ENCODE data around the gene PRSS56. TPM values are rescaled to one million over a fixed set of nuclear protein-coding genes. Genes with fewer than 3 reads are reported as not detected.
A peak's percentile ranks its signal among the peaks of the same experiment; 100 is the strongest.
"Not testable (repeated sequence)": the region's sequence is repeated elsewhere in the genome, so short reads cannot be mapped to it uniquely, and the experiment has no call there.

PRSS56 gene
- polyA plus RNA-seq, 1 donor, result 3.4 TPM

DNA sequence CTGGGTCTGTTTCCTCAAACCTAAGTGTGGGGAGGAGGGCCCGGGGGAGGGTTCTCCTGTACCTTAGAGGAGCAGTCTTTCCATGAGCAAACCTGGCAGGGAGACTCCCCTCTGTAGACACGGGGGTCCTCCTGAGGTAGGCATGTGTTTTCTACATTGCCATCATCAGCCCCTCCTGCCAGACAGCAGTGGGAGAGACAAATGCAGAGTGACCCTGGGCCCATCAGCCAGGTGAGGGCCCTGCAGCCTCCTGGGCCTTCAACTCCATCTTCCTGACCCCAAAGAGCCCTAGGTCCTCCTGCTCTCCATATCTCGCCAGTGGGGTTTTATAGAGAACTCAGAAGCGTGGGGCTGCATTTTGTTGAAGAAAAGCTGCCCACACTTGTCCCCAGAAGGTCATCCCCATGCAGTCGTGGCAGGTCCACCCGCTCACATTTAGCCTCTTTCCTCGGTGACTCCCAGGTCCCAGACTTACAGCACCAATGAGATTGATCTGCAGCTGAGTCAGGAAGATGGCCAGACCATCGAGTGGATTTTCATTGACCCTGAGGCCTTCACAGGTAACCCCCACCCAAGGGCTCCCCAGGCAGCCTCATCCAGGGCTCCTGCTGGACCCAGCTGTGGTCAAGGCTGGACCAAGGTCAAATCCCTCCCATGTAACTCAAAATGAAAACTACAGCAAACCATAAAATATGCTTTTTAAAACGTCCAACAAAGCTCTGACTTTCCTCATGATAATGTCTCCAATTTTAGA, 21.9 kb downstream of the PRSS56 start:
- DNase-seq (ENCODE audit: low read depth), result no peak

DNA sequence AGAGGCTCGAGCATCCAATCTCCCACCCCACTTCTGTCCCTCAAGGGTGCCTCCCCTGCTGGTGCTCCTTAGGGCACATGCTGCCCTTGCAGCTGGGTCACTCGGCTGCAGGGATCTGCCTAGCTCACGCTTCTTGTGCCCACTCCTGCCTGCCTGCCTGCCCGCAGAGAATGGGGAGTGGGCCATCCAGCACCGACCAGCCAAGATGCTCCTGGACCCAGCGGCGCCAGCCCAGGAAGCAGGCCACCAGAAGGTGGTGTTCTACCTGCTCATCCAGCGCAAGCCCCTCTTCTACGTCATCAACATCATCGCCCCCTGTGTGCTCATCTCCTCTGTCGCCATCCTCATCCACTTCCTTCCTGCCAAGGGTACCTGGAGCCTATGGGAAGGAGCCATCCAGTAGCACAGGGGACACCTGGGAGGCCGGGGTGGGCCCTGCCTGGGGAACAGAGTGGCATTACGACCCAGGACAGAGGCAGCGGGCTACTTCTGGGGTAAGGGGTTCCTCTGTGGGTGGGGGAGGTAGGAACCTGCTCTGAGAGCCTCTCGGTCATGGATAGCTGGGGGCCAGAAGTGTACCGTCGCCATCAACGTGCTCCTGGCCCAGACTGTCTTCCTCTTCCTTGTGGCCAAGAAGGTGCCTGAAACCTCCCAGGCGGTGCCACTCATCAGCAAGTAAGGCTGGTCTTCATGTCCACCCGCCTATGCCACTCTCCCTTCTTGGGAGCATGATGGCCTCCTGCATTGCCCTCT, 22.7 kb downstream of the PRSS56 start:
- DNase-seq (ENCODE audit: low read depth), result no peak

DNA sequence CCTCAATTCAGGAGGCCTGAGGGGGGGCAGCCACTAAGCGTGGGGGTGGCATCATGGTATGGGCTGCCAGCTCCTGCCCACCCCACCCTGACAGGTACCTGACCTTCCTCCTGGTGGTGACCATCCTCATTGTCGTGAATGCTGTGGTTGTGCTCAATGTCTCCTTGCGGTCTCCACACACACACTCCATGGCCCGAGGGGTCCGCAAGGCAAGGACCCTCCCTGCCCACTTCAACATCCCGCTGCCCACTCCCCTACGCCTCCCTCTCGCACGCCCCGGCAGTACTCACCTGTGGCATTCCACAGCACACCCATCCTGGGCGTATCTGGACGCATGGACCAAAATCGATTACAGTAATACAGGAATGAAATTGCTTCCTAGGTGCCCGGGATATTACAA, 23.3 kb downstream of the PRSS56 start:
- no peak for DNase-seq (ENCODE audit: low read depth)

DNA sequence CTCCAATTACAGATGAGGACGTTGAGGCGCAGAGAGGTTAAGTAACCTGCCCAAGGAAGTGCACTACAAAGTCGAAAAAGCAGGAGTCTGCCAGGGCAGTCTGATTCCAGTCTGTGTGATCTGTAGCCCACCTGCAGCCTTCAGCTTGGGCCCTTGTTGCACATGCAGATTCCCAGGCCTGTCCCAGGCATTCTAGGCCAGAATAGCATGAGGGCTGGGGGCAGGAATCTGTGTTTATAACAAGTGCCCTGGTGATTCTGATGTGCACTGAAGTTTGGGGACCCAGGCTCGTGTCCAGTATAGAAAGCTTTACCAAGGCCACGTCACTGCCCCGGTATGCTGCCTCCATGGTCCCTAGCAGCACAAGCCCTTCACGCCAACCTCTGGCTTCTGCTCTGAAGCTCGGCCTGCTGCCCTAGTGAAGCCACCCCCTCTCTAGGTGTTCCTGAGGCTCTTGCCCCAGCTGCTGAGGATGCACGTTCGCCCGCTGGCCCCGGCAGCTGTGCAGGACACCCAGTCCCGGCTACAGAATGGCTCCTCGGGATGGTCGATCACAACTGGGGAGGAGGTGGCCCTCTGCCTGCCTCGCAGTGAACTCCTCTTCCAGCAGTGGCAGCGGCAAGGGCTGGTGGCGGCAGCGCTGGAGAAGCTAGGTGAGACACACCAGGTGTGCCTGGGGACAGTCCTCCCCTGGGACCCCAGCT, 23.9 kb downstream of the PRSS56 start:
- no peak for DNase-seq (ENCODE audit: low read depth)

DNA sequence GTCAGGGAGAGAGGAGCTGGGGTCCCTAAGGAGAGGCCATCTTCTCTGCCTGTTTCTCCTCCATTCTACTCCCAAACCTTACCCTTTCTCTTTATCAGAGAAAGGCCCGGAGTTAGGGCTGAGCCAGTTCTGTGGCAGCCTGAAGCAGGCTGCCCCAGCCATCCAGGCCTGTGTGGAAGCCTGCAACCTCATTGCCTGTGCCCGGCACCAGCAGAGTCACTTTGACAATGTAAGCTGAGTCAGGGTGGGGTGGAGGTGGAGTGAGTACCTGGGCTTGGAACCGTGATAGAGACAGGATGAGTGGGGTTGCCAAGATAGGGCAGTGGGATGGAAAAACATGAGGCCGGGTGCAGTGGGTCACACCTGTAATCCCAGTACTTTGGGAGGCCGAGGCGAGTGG, 24.5 kb downstream of the PRSS56 start:
- no peak for DNase-seq (ENCODE audit: low read depth)

DNA sequence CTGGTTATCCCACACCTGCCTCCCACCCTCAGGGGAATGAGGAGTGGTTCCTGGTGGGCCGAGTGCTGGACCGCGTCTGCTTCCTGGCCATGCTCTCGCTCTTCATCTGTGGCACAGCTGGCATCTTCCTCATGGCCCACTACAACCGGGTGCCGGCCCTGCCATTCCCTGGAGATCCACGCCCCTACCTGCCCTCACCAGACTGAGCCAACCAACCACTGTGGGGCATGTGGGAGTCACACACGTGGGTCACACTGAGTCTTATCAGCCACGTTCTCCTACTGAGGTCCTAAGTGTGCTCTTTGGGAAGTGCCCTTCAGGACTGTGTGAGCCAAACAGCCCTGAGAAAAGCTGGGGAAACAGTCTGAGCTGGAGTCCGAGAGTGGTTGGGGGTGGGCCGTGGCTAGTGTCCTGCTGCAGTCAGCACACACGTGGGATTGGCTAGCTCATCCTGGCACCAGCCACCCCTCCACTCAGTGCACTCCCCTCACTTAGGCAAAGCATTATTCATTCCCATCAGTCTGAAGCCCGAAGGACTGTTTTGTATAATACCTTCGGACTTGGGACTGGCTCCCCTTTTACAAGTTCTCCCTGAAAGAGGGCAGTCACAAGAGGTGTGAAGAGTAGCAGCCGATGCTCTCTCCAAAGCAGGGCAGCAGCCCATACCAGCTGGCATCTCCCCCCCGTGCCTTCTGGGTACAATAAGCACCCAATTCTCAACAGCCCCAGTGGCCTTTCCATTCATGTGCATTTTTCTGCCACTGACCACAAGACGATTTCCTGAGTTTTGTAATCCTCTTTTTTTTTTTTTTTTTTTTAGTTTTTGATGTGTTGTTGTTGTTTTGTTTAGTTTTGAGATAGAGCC, 25.6 kb downstream of the PRSS56 start:
- DNase-seq (ENCODE audit: low read depth), result no peak

DNA sequence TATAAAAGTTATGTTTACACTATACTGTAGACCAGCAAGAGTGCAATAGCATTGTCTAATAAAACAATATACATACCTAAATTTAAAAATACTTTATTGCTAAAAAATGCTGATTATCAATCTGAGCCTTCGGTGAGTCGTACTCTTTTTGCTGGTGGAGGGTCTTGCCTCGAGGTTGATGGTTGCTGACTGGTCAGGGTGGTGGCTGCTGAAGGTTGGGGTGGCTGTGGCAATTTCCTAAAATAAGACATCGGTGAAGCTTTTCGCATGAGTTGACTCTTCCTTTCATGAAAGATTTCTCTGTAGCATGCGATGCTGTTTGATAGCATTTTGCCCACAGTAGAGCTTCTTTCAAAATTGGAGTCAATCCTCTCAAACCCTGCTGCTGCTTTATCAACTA, 27.8 kb downstream of the PRSS56 start:
- DNase-seq (ENCODE audit: low read depth), result no peak

DNA sequence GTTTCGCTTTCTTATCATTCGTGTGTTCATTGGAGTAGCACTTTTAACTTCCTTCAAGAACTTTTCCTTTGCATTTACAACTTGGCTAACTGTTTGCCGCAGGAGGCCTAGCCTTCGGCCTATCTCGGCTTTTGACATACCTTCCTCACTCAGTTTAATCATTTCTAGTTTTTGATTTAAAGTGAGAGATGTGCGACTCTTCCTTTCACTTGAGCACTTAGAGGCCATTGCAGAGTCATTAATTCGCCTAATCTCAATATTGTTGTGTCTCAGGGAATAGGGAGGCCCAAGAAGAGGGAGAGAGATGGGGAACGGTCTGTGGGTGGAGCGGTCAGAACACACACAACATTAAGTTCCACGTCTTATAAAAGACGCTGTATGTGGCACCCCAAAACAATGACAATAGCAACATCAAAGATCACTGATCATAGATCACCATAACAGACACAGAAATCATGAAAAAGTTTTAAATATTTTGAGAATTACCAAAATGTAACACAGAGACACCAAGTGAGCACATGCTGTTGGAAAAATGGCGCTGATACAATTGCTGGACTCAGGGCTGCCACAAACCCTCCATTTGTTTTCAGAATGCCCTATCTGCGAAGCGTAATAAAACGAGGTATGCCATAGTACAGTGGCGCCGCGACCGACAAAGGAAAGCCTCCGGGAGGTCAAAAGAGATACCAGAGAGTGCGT, 29.6 kb downstream of the PRSS56 start:
- DNase-seq (ENCODE audit: low read depth), result no peak

DNA sequence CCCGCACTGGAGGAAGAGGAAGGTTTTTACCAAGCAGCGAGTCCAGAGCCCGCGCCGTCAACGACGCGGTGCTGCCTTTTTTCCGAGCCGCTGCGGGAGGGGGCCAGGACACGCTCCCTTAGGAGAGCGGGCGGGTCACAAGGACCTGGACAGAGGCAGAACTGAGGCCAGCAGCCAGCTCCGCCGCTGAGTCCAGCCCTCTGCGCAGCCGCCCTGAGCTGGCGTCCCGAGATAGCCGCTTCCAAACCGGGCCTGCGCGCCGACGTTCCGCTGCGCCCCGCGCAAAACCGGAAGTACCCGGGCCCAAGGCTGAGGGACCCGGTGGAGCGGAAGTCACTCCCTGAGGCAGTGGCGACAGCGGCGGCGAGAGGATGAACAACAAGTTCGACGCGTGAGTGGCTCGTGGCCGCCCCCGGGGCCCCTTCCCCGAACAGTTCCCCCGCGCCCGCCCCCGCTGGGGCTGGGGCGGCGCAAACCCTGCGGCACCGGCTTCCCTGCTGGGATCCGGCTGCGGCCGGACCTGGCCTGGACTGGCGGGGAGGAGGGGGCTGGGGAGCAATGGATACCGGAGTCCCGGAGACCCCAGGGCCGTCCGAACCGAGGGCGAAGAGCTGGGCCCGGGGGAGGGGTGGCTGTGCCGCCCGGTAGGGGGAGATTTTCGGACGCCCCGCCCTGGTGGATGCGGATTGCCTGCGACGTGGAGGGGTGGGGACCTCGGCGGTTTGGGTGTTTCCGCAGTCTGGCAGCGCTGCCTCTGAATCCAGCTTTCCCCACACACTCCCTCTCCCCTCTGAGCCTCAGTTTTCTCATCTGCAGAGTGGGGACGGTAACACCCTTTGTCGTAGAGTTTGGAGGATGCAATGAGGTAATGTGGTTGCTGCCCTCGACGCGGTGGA, 30.4 kb downstream of the PRSS56 start, which contains the start of the genes EIF4E2 and TIGD1:
Gene EIF4E2 (plus strand): TSS at position 336 of the 896 bp plus-strand sequence. CDS start 36 bp downstream, at position 372.
Gene TIGD1 (minus strand): TSS at position 204 of the 896 bp plus-strand sequence. CDS start 675 bp downstream, outside the sequence.
- DNase-seq (ENCODE audit: low read depth), result peak; percentile 85

DNA sequence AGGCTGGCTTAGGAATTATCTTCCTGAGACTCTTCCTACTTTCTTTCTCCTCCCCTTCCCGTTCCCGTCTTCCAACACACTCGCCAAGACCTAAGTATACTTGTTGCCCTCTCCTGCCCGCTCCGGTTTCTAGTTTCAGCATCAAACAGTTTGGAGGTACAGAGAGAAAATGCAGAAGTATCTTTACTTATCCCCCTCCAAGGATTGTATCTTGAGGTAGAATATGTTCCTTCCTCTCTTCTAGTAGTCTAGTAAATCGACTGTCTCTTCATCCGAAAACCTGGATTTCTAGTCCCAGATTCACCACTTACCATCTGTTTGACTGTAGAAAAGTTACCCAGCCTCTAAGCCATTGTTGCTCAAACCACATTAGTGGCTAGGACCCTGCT, 31.1 kb downstream of the PRSS56 start:
- no peak for DNase-seq (ENCODE audit: low read depth)

DNA sequence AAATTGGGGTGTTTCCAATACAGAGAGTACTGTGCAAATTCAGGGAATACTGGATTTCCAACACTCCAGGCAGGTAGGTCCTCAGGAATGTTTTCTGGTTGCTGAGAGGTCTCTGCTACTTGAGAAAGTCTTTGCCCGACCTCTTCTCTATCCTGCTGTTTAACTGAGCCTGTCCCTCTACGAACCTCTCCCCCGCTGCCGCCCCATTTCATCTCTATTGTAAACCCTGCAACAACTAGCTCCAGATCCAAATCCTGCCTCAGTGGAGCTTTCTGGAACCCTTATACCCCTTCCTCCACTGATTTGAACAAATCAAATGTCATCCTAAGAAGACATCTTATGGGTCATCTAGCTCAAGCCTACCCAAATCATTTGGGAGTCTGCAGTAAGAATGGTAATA, 31.6 kb downstream of the PRSS56 start:
- DNase-seq (ENCODE audit: low read depth), result no peak

DNA sequence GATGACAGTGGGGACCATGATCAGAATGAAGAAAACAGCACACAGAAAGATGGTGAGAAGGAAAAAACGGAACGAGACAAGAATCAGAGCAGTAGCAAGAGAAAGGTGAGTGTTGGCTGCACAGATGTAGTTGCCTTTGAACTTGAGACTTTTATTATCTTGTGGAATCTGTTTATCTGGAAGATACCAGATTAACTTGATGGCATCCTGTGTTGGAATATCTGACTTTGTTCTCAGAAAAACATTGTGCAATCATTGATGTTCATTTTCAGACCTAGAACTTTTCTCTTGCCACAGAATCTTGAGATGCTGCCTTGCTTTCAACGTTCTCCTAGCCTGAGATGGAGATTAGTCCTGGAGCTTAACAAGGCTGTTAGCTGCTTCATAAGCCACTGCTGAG, 36.2 kb downstream of the PRSS56 start:
- DNase-seq (ENCODE audit: low read depth), result no peak

DNA sequence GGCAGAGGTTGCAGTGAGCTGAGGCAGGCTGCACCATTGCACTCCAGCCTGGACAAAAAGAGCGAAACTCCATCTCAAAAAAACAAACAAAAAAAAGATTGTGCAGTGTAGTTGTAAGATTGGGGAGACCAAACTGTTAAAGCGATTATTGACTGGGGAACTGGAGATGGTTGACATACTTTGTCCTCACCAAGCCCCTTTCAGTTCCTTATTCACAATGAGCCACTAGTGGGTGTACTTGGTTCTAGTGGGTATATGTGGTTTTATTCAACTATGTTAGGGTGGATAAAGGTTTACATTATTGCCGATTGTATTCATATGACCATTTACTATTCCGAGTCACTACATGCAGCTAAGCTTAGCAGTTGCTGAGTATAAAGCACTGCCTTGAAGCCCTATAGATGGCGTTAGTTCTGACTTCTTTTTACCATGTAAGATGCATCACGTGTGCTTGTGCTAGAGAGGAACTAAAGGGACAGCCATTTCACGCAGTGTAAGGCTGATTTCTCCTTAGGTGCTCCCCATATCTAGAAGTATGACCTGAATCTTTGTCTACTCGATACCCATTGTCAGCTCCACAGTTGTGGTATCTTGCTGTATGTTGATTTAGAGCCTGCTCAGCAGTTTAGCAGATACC, 42.4 kb downstream of the PRSS56 start:
- no peak for DNase-seq (ENCODE audit: low read depth)

DNA sequence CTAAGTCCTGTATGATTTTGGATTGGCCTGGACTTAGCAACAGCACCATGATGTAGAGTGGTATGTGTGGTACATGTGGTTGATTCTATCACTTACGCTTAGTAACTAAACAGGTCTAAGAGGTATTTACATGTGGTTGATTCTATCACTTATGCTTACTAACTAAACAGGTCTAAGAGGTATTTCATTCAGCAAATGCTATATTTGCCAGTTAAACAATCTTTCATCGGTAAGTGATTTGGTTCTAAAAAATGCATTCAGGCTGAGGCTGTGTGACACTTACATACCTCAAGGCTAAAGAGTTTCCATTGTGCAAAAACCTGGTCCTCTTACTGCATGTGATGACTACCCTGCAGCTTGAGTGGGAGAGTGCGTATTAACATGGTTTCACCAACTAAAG, 43.4 kb downstream of the PRSS56 start:
- DNase-seq (ENCODE audit: low read depth), result no peak

DNA sequence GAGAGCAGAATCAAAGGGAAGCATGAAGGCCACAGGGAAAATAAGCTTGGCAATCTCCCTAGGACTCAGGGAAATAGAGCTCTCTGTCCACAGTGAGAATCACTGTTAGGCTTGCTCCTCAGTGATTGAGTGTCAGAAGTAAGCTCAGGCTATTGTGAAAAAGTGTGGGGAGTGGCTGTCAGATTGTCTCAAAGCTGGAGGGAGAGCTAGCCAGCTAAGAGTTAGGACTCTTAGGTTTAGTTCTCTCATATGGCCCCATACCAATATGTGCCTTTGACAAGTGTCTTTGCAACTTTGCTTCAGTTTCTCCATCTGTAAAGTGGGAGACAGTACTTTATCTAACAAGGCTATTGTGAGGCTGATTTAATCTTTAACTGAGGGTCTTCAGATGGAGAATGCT, 47.5 kb downstream of the PRSS56 start:
- no peak for DNase-seq (ENCODE audit: low read depth)

DNA sequence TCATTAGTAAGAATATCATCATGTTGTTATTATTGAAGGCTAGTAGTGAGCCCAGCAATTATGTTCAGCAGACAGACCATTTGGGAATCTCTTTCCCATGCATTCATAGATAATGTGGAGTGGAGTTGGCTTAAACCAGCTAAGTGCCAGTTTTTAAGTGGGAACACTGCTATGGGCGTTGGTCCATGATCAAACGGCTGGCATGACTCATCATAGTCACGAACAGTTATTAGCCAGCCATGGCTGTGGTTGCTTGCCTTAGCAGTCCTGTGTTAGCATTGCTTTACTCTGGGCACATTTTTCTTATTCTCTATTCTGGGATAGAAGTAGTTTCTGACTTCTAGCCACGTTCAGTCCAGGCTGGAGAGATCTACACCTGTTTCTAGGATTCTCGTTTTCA, 48.0 kb downstream of the PRSS56 start:
- DNase-seq (ENCODE audit: low read depth), result no peak

DNA sequence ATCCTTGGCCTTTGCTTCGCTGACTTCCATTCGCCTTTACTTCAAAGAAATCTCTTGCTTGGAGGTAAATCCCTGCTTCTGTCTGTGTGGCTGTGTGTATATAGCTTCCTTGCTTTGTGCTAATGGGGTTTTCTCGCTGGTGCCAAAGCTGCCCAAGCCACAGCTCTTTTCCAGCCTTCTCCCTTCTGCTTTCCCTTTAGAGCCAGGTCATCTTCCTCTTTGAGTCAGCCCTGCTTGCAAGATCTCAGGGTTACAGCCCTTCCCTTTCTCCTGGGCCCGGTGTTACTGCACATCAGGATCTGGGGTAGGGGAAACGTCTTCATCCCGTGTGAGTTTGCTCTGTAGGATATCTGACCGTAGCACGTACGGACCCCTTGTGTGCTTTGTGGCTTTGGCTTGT, 49.4 kb downstream of the PRSS56 start:
- DNase-seq (ENCODE audit: low read depth), result no peak

DNA sequence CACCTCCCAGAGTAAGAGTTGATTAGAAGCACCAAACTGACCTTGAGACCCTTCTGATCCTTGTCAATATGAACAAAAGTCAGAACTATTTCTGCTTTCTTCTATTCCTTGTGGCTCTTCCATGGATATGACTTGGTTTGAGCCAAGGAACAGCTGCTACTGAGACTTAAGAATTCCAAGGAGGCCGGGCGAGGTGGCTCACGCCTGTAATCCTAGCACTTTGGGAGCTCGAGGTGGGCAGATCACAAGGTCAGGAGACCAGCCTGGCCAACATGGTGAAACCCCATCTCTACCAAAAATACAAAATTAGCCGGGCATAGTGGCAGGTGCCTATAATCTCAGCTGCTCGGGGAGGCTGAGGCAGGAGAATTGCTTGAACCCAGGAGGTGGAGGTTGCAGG, 50.3 kb downstream of the PRSS56 start:
- DNase-seq (ENCODE audit: low read depth), result not testable (repeated sequence)

DNA sequence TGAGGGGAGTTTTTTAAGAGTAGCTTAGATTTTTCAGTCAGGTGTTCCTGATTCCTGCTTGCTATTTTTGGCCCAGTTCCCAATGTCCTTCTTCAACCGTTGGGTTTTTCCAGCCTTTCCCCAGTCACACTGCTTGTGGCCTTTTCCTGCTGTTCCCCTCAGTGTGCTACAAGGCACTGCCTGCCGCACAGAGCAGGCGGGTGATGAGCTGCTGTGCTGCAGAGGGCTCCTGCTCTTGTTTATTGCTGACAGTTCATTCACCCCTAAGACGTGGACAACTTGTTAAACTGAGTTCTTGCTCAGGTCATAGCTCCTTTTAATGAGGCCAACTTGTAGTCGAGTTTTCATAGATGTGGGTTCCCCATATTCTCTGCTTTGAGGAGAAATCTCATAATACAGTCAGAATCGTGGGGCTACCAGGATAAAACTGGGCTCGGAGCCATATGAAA, 50.9 kb downstream of the PRSS56 start:
- no peak for DNase-seq (ENCODE audit: low read depth)
